GM12878 (cell line): Measurements from ENCODE around the gene PPM1A. TPM values are rescaled to one million over a fixed set of nuclear protein-coding genes. Genes with fewer than 3 reads are reported as not detected.
"Not testable (repeated sequence)": the region's sequence is repeated elsewhere in the genome, so short reads cannot be mapped to it uniquely, and the experiment has no call there.

Experiments used
- ATAC-seq: fragments of 200-7000 bp; cut with Tn5 transposase; 3 replicates; pipeline ENCODE4 v1.9.1; 2020; ENCODE audit warnings: mild to moderate bottlenecking, moderate library complexity
- BruUV-seq: library from RNA; stranded (reverse); fragments of 400-500 nt; replicated peaks from 2 replicates; lab custom pipeline; 2021; lab: Mats Ljungman, UMichigan
- CTCF ChIA-PET: fragments of 300-600 bp; sonication (Branson Sonifier 250); formaldehyde crosslinking; extraction: SDS; loops from one replicate; lab custom pipeline; 2021; ENCODE audit warnings: inconsistent platforms; lab: Yijun Ruan, JAX
- POLR2A ChIA-PET: fragments of 350-600 bp; formaldehyde crosslinking; extraction: SDS; loops from one replicate; lab custom pipeline; 2021; ENCODE audit warnings: inconsistent platforms; lab: Charles Lee
- RAD21 ChIA-PET: fragments of 300-600 bp; sonication (Branson Sonifier 250); formaldehyde crosslinking; loops from one replicate; lab custom pipeline; 2023; ENCODE audit warnings: antibody characterized with exemption; ENCODE audit not compliant: unreplicated experiment; lab: Charles Lee
- SMC1A ChIA-PET: fragments of 300-600 bp; sonication (Branson Sonifier 250); formaldehyde crosslinking; loops from one replicate; lab custom pipeline; 2023; ENCODE audit not compliant: unreplicated experiment, uncharacterized antibody; lab: Charles Lee
- DNase-seq: peaks from one replicate; pipeline ENCODE4 v3.0.0-alpha.2; 2011; ENCODE audit warnings: low read depth, low spot score
- FAIRE-seq: peaks from 3 replicates; lab custom pipeline; 2011; peaks lifted over from hg19 to GRCh38; lab: Jason Lieb, UNC
- H2AFZ ChIP-seq: 2 replicates; pipeline ENCODE4 v1.6.0; 2011; ENCODE audit warnings: low read depth, low read length, control low read depth; ENCODE audit not compliant: control insufficient read depth
- H3K27ac ChIP-seq: 2 replicates; pipeline ENCODE4 v1.5.1; 2011; ENCODE audit warnings: control low read depth; ENCODE audit not compliant: control insufficient read depth, insufficient read depth
- H3K27me3 ChIP-seq, 2 experiments: replicated peaks in 1 of 2; 2 replicates each; pipeline versions ENCODE4 v1.6.0 to v1.6.1; 2011; ENCODE audit warnings: low read length in 1 of 2; ENCODE audit not compliant: control insufficient read depth in 2 of 2, insufficient read depth in 2 of 2
- H3K36me3 ChIP-seq, 2 experiments: 2 replicates each; pipeline ENCODE4 v1.5.1; 2011; ENCODE audit warnings: low read length in 1 of 2; ENCODE audit not compliant: control insufficient read depth in 2 of 2, insufficient read depth in 2 of 2
- H3K4me1 ChIP-seq: 2 replicates; pipeline ENCODE4 v1.6.1; 2011; ENCODE audit warnings: mild to moderate bottlenecking, low read length, moderate library complexity, mixed read lengths; ENCODE audit not compliant: control insufficient read depth, insufficient read depth
- H3K4me2 ChIP-seq: 2 replicates; pipeline ENCODE4 v1.6.0; 2011; ENCODE audit warnings: control low read depth; ENCODE audit not compliant: control insufficient read depth, insufficient read depth
- H3K4me3 ChIP-seq: fragments of 200-600 bp; sonication (generic); 2 replicates; pipeline ENCODE4 v1.5.1; 2016
- H3K79me2 ChIP-seq: 2 replicates; pipeline ENCODE4 v1.6.0; 2011; ENCODE audit warnings: low read length; ENCODE audit not compliant: control insufficient read depth, insufficient read depth
- H3K9ac ChIP-seq: 2 replicates; pipeline ENCODE4 v1.8.0; 2011; ENCODE audit warnings: low read length, control low read depth, mixed read lengths; ENCODE audit not compliant: control insufficient read depth, insufficient read depth
- H3K9me3 ChIP-seq: replicated peaks from 3 replicates; pipeline ENCODE4 v1.5.1; 2011; ENCODE audit warnings: mild to moderate bottlenecking, low read length; ENCODE audit not compliant: control insufficient read depth, insufficient read depth
- H4K20me1 ChIP-seq: 2 replicates; pipeline ENCODE4 v1.6.0; 2011; ENCODE audit not compliant: control insufficient read depth, insufficient read depth
- BMI1 ChIP-seq: fragments of 450-650 bp; IDR thresholded peaks from 2 replicates; pipeline ENCODE4 v1.6.1; 2016; ENCODE audit warnings: mild to moderate bottlenecking, moderate library complexity, borderline replicate concordance
- NRF1 ChIP-seq: conservative IDR thresholded peaks from 2 replicates; pipeline ENCODE4 v1.6.1; 2011; ENCODE audit warnings: mild to moderate bottlenecking, low read depth, low read length, improper control_type of control experiment
- PAX8 ChIP-seq: fragments of 450-650 bp; IDR thresholded peaks from 2 replicates; pipeline ENCODE4 v1.6.1; 2017; ENCODE audit warnings: mild to moderate bottlenecking, moderate library complexity
- POU2F2 ChIP-seq: IDR thresholded peaks from 3 replicates; pipeline ENCODE4 v1.6.1; 2011; ENCODE audit warnings: low read depth, mild to moderate bottlenecking, low read length, borderline replicate concordance
- SMAD5 ChIP-seq: IDR thresholded peaks from 2 replicates; pipeline ENCODE4 v1.6.1; 2016; ENCODE audit warnings: antibody characterized with exemption, low read depth
- SUZ12 ChIP-seq: fragments of 200-600 bp; sonication (generic); IDR thresholded peaks from one replicate; pipeline ENCODE4 v1.6.1; 2018; ENCODE audit warnings: antibody characterized with exemption, mild to moderate bottlenecking; ENCODE audit not compliant: unreplicated experiment
- ZBED1 ChIP-seq: IDR thresholded peaks from 2 replicates; pipeline ENCODE4 v1.6.1; 2016; ENCODE audit warnings: borderline replicate concordance
- WGBS: methylation state at CpG from one replicate; pipeline ENCODE4 v1.1.6; 2016; ENCODE audit warnings: low lambda C conversion rate; ENCODE audit not compliant: insufficient replicate concordance, insufficient coverage; ENCODE audit errors: missing lambda C conversion rate; 5-methylcytosine and 5-hydroxymethylcytosine counted together
- in situ Hi-C: fragments of 300-500 bp; cut with MboI; formaldehyde crosslinking; loops from 9 replicates; pipeline ENCODE4 v1.14.3; 2018; ENCODE audit warnings: mixed read lengths
- intact Hi-C: fragments of 100-400 bp; cut with micrococcal nuclease; formaldehyde crosslinking; loops from one replicate; pipeline ENCODE4 v1.14.2; 2022; ENCODE audit not compliant: unreplicated experiment
- polyA plus RNA-seq, 11 experiments: library from polyadenylated mRNA; depleted of rRNA in 4 of 11; unstranded in 6 of 11; stranded (reverse) in 5 of 11; fragments of >200 nt; fragmentation: Nextera tagmentation in 4 of 11; fragmentation: Illumina TruSeq in 1 of 11; extraction: Ambion mirVana in 4 of 11; extraction: Trizol in 1 of 11; gene quantifications; 1 replicate in 1 of 11; 2 replicates in 10 of 11; pipeline versions ENCODE4 v1.2.1 to v1.2.3, GENCODE V29; 2011 to 2016; ENCODE audit warnings: inconsistent platforms in 2 of 11, missing spikeins in 2 of 11, low read depth in 1 of 11
- total RNA-seq, 4 experiments: library from RNA; depleted of rRNA in 3 of 4; stranded (reverse); fragments of >200 nt in 3 of 4; fragmentation: Illumina TruSeq in 1 of 4; extraction: Trizol in 1 of 4; gene quantifications; 2 replicates each; pipeline versions ENCODE4 v1.2.1 to v1.2.3, GENCODE V29; 2013 to 2021
- TF ChIP-seq, protein P1 (sequence below), 3 experiments: IDR thresholded peaks in 2 of 3; conservative IDR thresholded peaks in 1 of 3; 2 replicates each; pipeline ENCODE4 v1.5.1; 2011; ENCODE audit warnings: low read depth in 3 of 3, low read length in 3 of 3, mild to moderate bottlenecking in 3 of 3, control low read depth in 2 of 3, moderate library complexity in 2 of 3, inconsistent platforms in 1 of 3, mixed read lengths in 1 of 3; ENCODE audit not compliant: control insufficient read depth in 2 of 3, insufficient read depth in 1 of 3; ENCODE audit errors: extremely low read depth in 1 of 3
- TF ChIP-seq, protein P2 (sequence below): fragments of 150-350 bp; IDR thresholded peaks from 2 replicates; pipeline ENCODE4 v1.6.1; 2014; ENCODE audit warnings: mild to moderate bottlenecking, low read depth, low read length
- TF ChIP-seq, protein P3 (sequence below): IDR thresholded peaks from 2 replicates; pipeline ENCODE4 v1.6.1; 2012; ENCODE audit warnings: low read depth, low read length, improper control_type of control experiment

The PPM1A gene
- total and polyA plus RNA-seq, 10 of the 15 experiments (the other 5 are each of a cell fraction or from before 2014, with no cell fraction given) = 16.8 to 124 (median 47.0) TPM

DNA sequence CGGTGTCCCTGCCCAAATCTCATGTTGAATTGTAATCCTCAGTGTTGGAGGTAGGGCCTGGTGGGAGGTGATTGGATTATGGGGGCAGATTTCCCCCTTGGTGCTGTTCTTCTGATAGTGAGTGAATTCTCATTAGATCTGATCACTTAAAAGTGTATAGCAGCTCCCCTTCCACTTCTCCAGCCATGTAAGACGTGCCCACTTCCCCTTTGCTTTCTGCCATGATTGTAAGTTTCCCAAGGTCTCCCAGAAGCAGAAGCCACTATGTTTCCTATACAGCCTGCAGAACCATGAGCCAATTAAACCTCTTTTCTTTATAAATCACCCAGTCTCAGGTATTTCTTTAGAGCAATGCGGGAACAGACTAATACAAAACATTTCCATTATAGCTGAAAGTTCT lies 71.8 kb downstream of the PPM1A start:
- H3K9me3 ChIP-seq, H3K27ac ChIP-seq, H2AFZ ChIP-seq, H3K27me3 ChIP-seq, in situ Hi-C loops, H3K4me3 ChIP-seq, DNase-seq, BruUV-seq, H3K36me3 ChIP-seq, H3K4me1 ChIP-seq, ATAC-seq, FAIRE-seq, H3K9ac ChIP-seq, H3K4me2 ChIP-seq, H3K79me2 ChIP-seq, H4K20me1 ChIP-seq: not testable (repeated sequence)
- RAD21 ChIA-PET = interaction anchor here (1.2 kb wide), 1 partner anchor 138 kb away, joined by 3 read pairs; no protein-coding TSS in a partner anchor
- POLR2A ChIA-PET = interaction anchor here (1.2 kb wide), 1 partner anchor 131 kb away, joined by 3 read pairs; no protein-coding TSS in a partner anchor
- CTCF ChIA-PET = interaction anchor here (1.1 to 2.1 kb wide), 4 partner anchors 11 to 136 kb away, joined by 3 to 10 read pairs (median 4); no protein-coding TSS in a partner anchor
- SMC1A ChIA-PET = interaction anchor here (0.7 to 1.6 kb wide), 4 partner anchors 28 to 948 kb away, joined by 3 to 4 read pairs (median 4); no protein-coding TSS in a partner anchor
- 56% methylated on average over 3 of the region's 3 CpGs for WGBS
- intact Hi-C loops = loop anchor here (10.0 kb wide), 1 partner anchor 226 kb away; the partner anchor contains the start of gene PCNX4

DNA sequence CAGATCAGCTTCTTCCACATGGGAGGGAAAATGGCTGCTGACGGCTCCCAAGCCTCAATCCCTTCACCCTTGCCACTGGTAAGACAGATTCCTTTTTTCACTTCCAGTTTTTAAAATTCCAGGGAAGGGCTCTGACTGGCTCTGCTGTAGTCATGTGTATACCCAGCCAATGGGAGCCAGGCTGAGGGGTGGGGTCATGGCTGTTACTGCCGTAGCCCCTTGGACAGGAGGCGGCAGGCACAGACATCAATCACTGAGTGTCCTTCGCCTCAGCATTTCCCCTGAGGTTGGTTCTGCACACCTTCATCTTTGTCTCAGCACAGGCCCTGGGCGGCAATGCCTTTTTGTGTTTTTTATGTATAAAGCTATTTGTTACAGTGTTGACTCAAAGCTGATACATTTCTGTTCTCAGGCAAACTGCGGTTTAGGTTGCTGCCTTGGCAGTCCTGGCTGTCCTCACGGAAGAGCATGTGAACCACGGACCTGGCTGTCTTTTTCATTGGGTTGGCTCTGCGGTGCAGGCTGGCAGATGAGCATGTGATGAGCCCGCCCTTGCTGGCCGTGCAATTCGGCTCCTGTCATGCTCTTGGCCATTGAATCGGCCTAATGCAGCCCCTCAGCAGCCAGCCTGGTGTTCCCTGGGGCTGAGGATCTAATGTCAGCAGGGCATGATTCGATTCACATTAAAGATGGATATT lies 74.3 kb downstream of the PPM1A start:
- Histone ChIP-seq H3K4me1 (peaks cover 5% of the 10 kb centered on the region), H2AFZ (no peak overlapping the region), H3K9ac (no peak overlapping the region), H3K27me3 (no peaks in the 10 kb centered on the region), H3K4me3 (no peak overlapping the region), H3K36me3 (no peaks in the 10 kb centered on the region), H3K79me2 (no peaks in the 10 kb centered on the region), H4K20me1 (no peaks in the 10 kb centered on the region), H3K4me2 (no peak overlapping the region), H3K9me3 (no peaks in the 10 kb centered on the region; the same call in 2 of the 3 replicates), H3K27ac (no peak overlapping the region)
- SMC1A ChIA-PET = interaction anchor here (0.8 to 2.5 kb wide), 7 partner anchors 12 to 262 kb away, joined by 3 to 9 read pairs (median 4); no protein-coding TSS in a partner anchor
- WGBS = 75% methylated on average over 14 of the region's 14 CpGs
- CTCF ChIA-PET = interaction anchor here (1.0 to 1.1 kb wide), 3 partner anchors 9 to 359 kb away, joined by 3 to 4 read pairs (median 4); no protein-coding TSS in a partner anchor
- POLR2A ChIA-PET = no interaction called here
- DNase-seq = no peak
- RAD21 ChIA-PET = interaction anchor here (1.2 kb wide), 1 partner anchor 138 kb away, joined by 3 read pairs; no protein-coding TSS in a partner anchor
- no TSS peak for BruUV-seq
- ATAC-seq = no peak
- FAIRE-seq = no peak
- in situ Hi-C loops = no loop called here
- intact Hi-C loops = loop anchor here (10.0 kb wide), 1 partner anchor 229 kb away; the partner anchor contains the start of gene PCNX4
- TF ChIP-seq NRF1 (no peak), PAX8 (no peak), SUZ12 (no peak), SMAD5 (no peak), BMI1 (no peak), ZBED1 (no peak), POU2F2 (no peak)
- TF ChIP-seq, protein P1, sequence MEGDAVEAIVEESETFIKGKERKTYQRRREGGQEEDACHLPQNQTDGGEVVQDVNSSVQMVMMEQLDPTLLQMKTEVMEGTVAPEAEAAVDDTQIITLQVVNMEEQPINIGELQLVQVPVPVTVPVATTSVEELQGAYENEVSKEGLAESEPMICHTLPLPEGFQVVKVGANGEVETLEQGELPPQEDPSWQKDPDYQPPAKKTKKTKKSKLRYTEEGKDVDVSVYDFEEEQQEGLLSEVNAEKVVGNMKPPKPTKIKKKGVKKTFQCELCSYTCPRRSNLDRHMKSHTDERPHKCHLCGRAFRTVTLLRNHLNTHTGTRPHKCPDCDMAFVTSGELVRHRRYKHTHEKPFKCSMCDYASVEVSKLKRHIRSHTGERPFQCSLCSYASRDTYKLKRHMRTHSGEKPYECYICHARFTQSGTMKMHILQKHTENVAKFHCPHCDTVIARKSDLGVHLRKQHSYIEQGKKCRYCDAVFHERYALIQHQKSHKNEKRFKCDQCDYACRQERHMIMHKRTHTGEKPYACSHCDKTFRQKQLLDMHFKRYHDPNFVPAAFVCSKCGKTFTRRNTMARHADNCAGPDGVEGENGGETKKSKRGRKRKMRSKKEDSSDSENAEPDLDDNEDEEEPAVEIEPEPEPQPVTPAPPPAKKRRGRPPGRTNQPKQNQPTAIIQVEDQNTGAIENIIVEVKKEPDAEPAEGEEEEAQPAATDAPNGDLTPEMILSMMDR (IDR thresholded peaks at IDR 0.05 in 2 of 3, conservative IDR thresholded peaks at IDR 0.05 in 1 of 3; ENCODE audit: control insufficient read depth in 2 of 3, extremely low read depth in 1 of 3, insufficient read depth in 1 of 3, low read depth in 3 of 3, low read length in 3 of 3) = no peak
- TF ChIP-seq, protein P2, sequence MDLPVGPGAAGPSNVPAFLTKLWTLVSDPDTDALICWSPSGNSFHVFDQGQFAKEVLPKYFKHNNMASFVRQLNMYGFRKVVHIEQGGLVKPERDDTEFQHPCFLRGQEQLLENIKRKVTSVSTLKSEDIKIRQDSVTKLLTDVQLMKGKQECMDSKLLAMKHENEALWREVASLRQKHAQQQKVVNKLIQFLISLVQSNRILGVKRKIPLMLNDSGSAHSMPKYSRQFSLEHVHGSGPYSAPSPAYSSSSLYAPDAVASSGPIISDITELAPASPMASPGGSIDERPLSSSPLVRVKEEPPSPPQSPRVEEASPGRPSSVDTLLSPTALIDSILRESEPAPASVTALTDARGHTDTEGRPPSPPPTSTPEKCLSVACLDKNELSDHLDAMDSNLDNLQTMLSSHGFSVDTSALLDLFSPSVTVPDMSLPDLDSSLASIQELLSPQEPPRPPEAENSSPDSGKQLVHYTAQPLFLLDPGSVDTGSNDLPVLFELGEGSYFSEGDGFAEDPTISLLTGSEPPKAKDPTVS = no peak
- TF ChIP-seq, protein P3, sequence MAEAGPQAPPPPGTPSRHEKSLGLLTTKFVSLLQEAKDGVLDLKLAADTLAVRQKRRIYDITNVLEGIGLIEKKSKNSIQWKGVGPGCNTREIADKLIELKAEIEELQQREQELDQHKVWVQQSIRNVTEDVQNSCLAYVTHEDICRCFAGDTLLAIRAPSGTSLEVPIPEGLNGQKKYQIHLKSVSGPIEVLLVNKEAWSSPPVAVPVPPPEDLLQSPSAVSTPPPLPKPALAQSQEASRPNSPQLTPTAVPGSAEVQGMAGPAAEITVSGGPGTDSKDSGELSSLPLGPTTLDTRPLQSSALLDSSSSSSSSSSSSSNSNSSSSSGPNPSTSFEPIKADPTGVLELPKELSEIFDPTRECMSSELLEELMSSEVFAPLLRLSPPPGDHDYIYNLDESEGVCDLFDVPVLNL = no peak
